HepG2 (cell line): ENCODE data around the gene DDC. TPM values are rescaled to one million over a fixed set of nuclear protein-coding genes. Genes with fewer than 3 reads are reported as not detected.

Experiments
- AKAP8 ChIP-seq: sonication (generic); formaldehyde crosslinking; IDR thresholded peaks from 2 replicates; pipeline ENCODE4 v1.5.1; 2020; ENCODE audit warnings: mild to moderate bottlenecking, missing genetic modification reagents
- ATF3 ChIP-seq: sonication (generic); formaldehyde crosslinking; IDR thresholded peaks from 2 replicates; pipeline ENCODE4 v1.4.0; 2020; ENCODE audit warnings: missing genetic modification reagents
- GRHL1 ChIP-seq: sonication (generic); formaldehyde crosslinking; conservative IDR thresholded peaks from 2 replicates; pipeline ENCODE4 v1.8.0; 2022; ENCODE audit warnings: missing genetic modification reagents
- GTF3A ChIP-seq: sonication (generic); formaldehyde crosslinking; conservative IDR thresholded peaks from 2 replicates; pipeline ENCODE4 v1.4.0; 2020; ENCODE audit warnings: mild to moderate bottlenecking, missing genetic modification reagents
- HDAC2 ChIP-seq: sonication (generic); formaldehyde crosslinking; IDR thresholded peaks from 2 replicates; pipeline ENCODE4 v1.4.0; 2020; ENCODE audit warnings: missing genetic modification reagents
- HOXA5 ChIP-seq: sonication (generic); formaldehyde crosslinking; IDR thresholded peaks from 2 replicates; pipeline ENCODE4 v1.4.0; 2020; ENCODE audit warnings: missing genetic modification reagents
- MED1 ChIP-seq: sonication (generic); formaldehyde crosslinking; IDR thresholded peaks from 2 replicates; pipeline ENCODE4 v1.4.0; 2020; ENCODE audit warnings: missing genetic modification reagents
- NFE2L2 ChIP-seq: fragments of 150-350 bp; IDR thresholded peaks from 2 replicates; pipeline ENCODE4 v1.6.1; 2014; ENCODE audit warnings: low read length
- PITX1 ChIP-seq: sonication (generic); formaldehyde crosslinking; IDR thresholded peaks from 2 replicates; pipeline ENCODE4 v1.5.1; 2020; ENCODE audit warnings: mild to moderate bottlenecking, missing genetic modification reagents
- POLR2A ChIP-seq, 2 experiments: IDR thresholded peaks; 2 replicates each; pipeline ENCODE4 v1.6.1; 2011; ENCODE audit warnings: low read depth in 2 of 2, low read length in 2 of 2, mild to moderate bottlenecking in 1 of 2, moderate library complexity in 1 of 2; ENCODE audit not compliant: insufficient read depth in 1 of 2
- SP5 ChIP-seq: IDR thresholded peaks from 2 replicates; pipeline ENCODE4 v1.6.1; 2016; ENCODE audit warnings: low read depth, borderline replicate concordance
- U2AF2 ChIP-seq: fragments of 200-400 bp; formaldehyde crosslinking; IDR thresholded peaks from 2 replicates; pipeline ENCODE4 v1.6.1; 2017; ENCODE audit warnings: low read depth, mild to moderate bottlenecking, low read length
- ZFP36L2 ChIP-seq: sonication (generic); formaldehyde crosslinking; IDR thresholded peaks from 2 replicates; pipeline ENCODE4 v1.4.0; 2020; ENCODE audit warnings: missing genetic modification reagents
- ZFP90 ChIP-seq: sonication (generic); formaldehyde crosslinking; IDR thresholded peaks from 2 replicates; pipeline ENCODE4 v1.8.0; 2022; ENCODE audit warnings: missing genetic modification reagents, mild to moderate bottlenecking, inconsistent platforms, borderline replicate concordance
- ZKSCAN1 ChIP-seq: fragments of 150-350 bp; IDR thresholded peaks from 2 replicates; pipeline ENCODE4 v1.6.1; 2014; ENCODE audit warnings: low read length
- ZNF225 ChIP-seq: sonication (generic); formaldehyde crosslinking; IDR thresholded peaks from 2 replicates; pipeline ENCODE4 v1.4.0; 2020; ENCODE audit warnings: mild to moderate bottlenecking, missing genetic modification reagents
- ZNF230 ChIP-seq: sonication (generic); formaldehyde crosslinking; IDR thresholded peaks from 2 replicates; pipeline ENCODE4 v1.4.0; 2020; ENCODE audit warnings: mild to moderate bottlenecking, missing genetic modification reagents
- ZNF251 ChIP-seq: sonication (generic); formaldehyde crosslinking; IDR thresholded peaks from 2 replicates; pipeline ENCODE4 v1.9.0; 2021; ENCODE audit warnings: mild to moderate bottlenecking, missing genetic modification reagents
- ZNF264 ChIP-seq: sonication (generic); formaldehyde crosslinking; IDR thresholded peaks from 2 replicates; pipeline ENCODE4 v1.4.0; 2020; ENCODE audit warnings: missing genetic modification reagents
- ZNF503 ChIP-seq: sonication (generic); formaldehyde crosslinking; IDR thresholded peaks from 2 replicates; pipeline ENCODE4 v1.4.0; 2020; ENCODE audit warnings: missing genetic modification reagents
- ZNF562 ChIP-seq: sonication (generic); formaldehyde crosslinking; IDR thresholded peaks from 2 replicates; pipeline ENCODE4 v1.8.0; 2022; ENCODE audit warnings: missing genetic modification reagents, borderline replicate concordance
- polyA plus RNA-seq, 8 experiments: library from polyadenylated mRNA; depleted of rRNA in 3 of 8; stranded (reverse) in 7 of 8; unstranded in 1 of 8; fragments of >200 nt; fragmentation: Illumina TruSeq in 4 of 8; extraction: Trizol in 4 of 8; gene quantifications; 2 replicates each; pipeline versions ENCODE4 v1.2.1 to v1.2.3, GENCODE V29; 2011 to 2016; ENCODE audit warnings: low read depth in 4 of 8, missing spikeins in 1 of 8, mixed read lengths in 1 of 8; ENCODE audit not compliant: insufficient read depth in 1 of 8
- total RNA-seq, 5 experiments: library from RNA; depleted of rRNA; stranded (reverse); fragments of >200 nt; fragmentation: Illumina TruSeq; extraction: Trizol; gene quantifications; 2 replicates each; pipeline ENCODE4 v1.2.3, GENCODE V29; 2016; ENCODE audit warnings: low read depth in 1 of 5
- TF ChIP-seq, protein P1 (sequence below): sonication (generic); formaldehyde crosslinking; IDR thresholded peaks from 2 replicates; pipeline ENCODE4 v1.4.0; 2020; ENCODE audit warnings: mild to moderate bottlenecking, missing genetic modification reagents, borderline replicate concordance

The DDC gene
- total and polyA plus RNA-seq, 2 of the 13 experiments (the other 11 are each of a cell fraction or from before 2014, with no cell fraction given): 11.7 to 93.3 TPM

- TF ChIP-seq MED1 (CRISPR knock-in tag) (peak; percentile 74; the same call in 1 of the 2 replicates), NFE2L2 (no peak), ZNF562 (CRISPR knock-in tag) (no peak), GTF3A (CRISPR knock-in tag) (no peak), ZFP90 (0 out of 2 replicates have a peak, but pooled peaks have one; percentile 20), U2AF2 (no peak), ZNF225 (CRISPR knock-in tag) (no peak), ATF3 (no peak), ZNF264 (CRISPR knock-in tag) (peak; percentile 62; the same call in 1 of the 2 replicates), ZNF251 (CRISPR knock-in tag) (no peak), AKAP8 (CRISPR knock-in tag) (no peak), ZNF503 (CRISPR knock-in tag) (no peak), SP5 (CRISPR knock-in tag) (no peak), POLR2A (IDR thresholded peaks at IDR 0.05; ENCODE audit: insufficient read depth in 1 of 2, low read depth in 2 of 2, low read length in 2 of 2) (peak; percentile 59 to 84; a peak in 3 of 4 replicates), HDAC2 (CRISPR knock-in tag) (peak; percentile 80; the same call in 1 of the 2 replicates), ZNF230 (CRISPR knock-in tag) (peak; percentile 74; the same call in 1 of the 2 replicates), HOXA5 (peak; percentile 41; the same call in 1 of the 2 replicates), PITX1 (0 out of 2 replicates have a peak, but pooled peaks have one; percentile 22), ZKSCAN1 (no peak), ZFP36L2 (no peak), GRHL1 (CRISPR knock-in tag) (no peak)
- TF ChIP-seq, protein P1, sequence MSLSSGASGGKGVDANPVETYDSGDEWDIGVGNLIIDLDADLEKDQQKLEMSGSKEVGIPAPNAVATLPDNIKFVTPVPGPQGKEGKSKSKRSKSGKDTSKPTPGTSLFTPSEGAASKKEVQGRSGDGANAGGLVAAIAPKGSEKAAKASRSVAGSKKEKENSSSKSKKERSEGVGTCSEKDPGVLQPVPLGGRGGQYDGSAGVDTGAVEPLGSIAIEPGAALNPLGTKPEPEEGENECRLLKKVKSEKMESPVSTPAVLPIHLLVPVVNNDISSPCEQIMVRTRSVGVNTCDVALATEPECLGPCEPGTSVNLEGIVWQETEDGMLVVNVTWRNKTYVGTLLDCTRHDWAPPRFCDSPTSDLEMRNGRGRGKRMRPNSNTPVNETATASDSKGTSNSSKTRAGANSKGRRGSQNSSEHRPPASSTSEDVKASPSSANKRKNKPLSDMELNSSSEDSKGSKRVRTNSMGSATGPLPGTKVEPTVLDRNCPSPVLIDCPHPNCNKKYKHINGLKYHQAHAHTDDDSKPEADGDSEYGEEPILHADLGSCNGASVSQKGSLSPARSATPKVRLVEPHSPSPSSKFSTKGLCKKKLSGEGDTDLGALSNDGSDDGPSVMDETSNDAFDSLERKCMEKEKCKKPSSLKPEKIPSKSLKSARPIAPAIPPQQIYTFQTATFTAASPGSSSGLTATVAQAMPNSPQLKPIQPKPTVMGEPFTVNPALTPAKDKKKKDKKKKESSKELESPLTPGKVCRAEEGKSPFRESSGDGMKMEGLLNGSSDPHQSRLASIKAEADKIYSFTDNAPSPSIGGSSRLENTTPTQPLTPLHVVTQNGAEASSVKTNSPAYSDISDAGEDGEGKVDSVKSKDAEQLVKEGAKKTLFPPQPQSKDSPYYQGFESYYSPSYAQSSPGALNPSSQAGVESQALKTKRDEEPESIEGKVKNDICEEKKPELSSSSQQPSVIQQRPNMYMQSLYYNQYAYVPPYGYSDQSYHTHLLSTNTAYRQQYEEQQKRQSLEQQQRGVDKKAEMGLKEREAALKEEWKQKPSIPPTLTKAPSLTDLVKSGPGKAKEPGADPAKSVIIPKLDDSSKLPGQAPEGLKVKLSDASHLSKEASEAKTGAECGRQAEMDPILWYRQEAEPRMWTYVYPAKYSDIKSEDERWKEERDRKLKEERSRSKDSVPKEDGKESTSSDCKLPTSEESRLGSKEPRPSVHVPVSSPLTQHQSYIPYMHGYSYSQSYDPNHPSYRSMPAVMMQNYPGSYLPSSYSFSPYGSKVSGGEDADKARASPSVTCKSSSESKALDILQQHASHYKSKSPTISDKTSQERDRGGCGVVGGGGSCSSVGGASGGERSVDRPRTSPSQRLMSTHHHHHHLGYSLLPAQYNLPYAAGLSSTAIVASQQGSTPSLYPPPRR (CRISPR knock-in tag): peak; percentile 44; the same call in 1 of the 2 replicates
Measured at GRCh38 chr7:50564640-50565558, at the start of gene DDC (continued).
